NCI-H1105 (cell line): ENCODE results near the gene IL13.

Experiments
- DNase-seq: peaks from one replicate; lab custom pipeline; 2025; lab: John Stamatoyannopoulos, UW

IL13 gene

GRCh38 chr5:132655821-132656773 is 1.9 kb upstream of the IL13 start:
- no peak for DNase-seq

- no peak for DNase-seq
Observed at GRCh38 chr5:132656774-132657355, 1.1 kb upstream of the IL13 start.

GRCh38 chr5:132658381-132659302 is 669 bp downstream of the IL13 start:
- no peak for DNase-seq

GRCh38 chr5:132659598-132660493 is 1.9 kb downstream of the IL13 start:
- DNase-seq: no peak

GRCh38 chr5:132661231-132662003 is 3.4 kb downstream of the IL13 start:
- DNase-seq: no peak

- no peak for DNase-seq
Observed at GRCh38 chr5:132662004-132662401, 4.0 kb downstream of the IL13 start.

GRCh38 chr5:132662925-132663770 is 5.2 kb downstream of the IL13 start:
- no peak for DNase-seq

GRCh38 chr5:132663771-132664695 is 6.1 kb downstream of the IL13 start:
- DNase-seq: no peak

- DNase-seq: no peak
Observed at GRCh38 chr5:132664696-132665209, 6.8 kb downstream of the IL13 start.

GRCh38 chr5:132665574-132666080 is 7.7 kb downstream of the IL13 start:
- no peak for DNase-seq

GRCh38 chr5:132666310-132667123 is 8.5 kb downstream of the IL13 start:
- no peak for DNase-seq

GRCh38 chr5:132667309-132667708 is 9.3 kb downstream of the IL13 start:
- DNase-seq: no peak

GRCh38 chr5:132667761-132668705 is 10.1 kb downstream of the IL13 start:
- no peak for DNase-seq

- DNase-seq: no peak
Observed at GRCh38 chr5:132668706-132669454, 10.9 kb downstream of the IL13 start.

GRCh38 chr5:132669455-132669820 is 11.5 kb downstream of the IL13 start:
- DNase-seq: no peak
